Measurements from ENCODE around the gene RUNX2.

Gene RUNX2

GRCh38 chr6:45589367-45589766 lies 261.2 kb downstream of the RUNX2 start:
- DNase-seq (ENCODE audit: low read depth) = no peak

GRCh38 chr6:45590226-45590625 lies 262.1 kb downstream of the RUNX2 start:
- no peak for DNase-seq (ENCODE audit: low read depth)

GRCh38 chr6:45590696-45591184 lies 262.6 kb downstream of the RUNX2 start:
- no peak for DNase-seq (ENCODE audit: low read depth)

GRCh38 chr6:45591306-45591705 lies 263.2 kb downstream of the RUNX2 start:
- DNase-seq (ENCODE audit: low read depth) = no peak

- DNase-seq (ENCODE audit: low read depth) = no peak
These were observed 263.8 kb downstream of the RUNX2 start for GRCh38 chr6:45591890-45592289.

GRCh38 chr6:45592991-45593390 lies 264.9 kb downstream of the RUNX2 start:
- no peak for DNase-seq (ENCODE audit: low read depth)

- no peak for DNase-seq (ENCODE audit: low read depth)
These were observed 267.1 kb downstream of the RUNX2 start for GRCh38 chr6:45595010-45595851.

GRCh38 chr6:45597424-45597823 lies 269.3 kb downstream of the RUNX2 start:
- no peak for DNase-seq (ENCODE audit: low read depth)

- no peak for DNase-seq (ENCODE audit: low read depth)
These were observed 270.9 kb downstream of the RUNX2 start for GRCh38 chr6:45599053-45599452.

- DNase-seq (ENCODE audit: low read depth) = no peak
These were observed 277.8 kb downstream of the RUNX2 start for GRCh38 chr6:45605971-45606370.

- no peak for DNase-seq (ENCODE audit: low read depth)
These were observed 278.8 kb downstream of the RUNX2 start for GRCh38 chr6:45606831-45607400.

- peak; percentile 46 for DNase-seq (ENCODE audit: low read depth)
These were observed 279.7 kb downstream of the RUNX2 start for GRCh38 chr6:45607798-45608197.

GRCh38 chr6:45608252-45608913 lies 280.3 kb downstream of the RUNX2 start:
- peak; percentile 69 for DNase-seq (ENCODE audit: low read depth)

GRCh38 chr6:45609141-45609638 lies 281.1 kb downstream of the RUNX2 start:
- peak; percentile 70 for DNase-seq (ENCODE audit: low read depth)

GRCh38 chr6:45610374-45610773 lies 282.2 kb downstream of the RUNX2 start:
- no peak for DNase-seq (ENCODE audit: low read depth)

GRCh38 chr6:45610832-45611231 lies 282.7 kb downstream of the RUNX2 start:
- DNase-seq (ENCODE audit: low read depth) = no peak

- no peak for DNase-seq (ENCODE audit: low read depth)
These were observed 283.4 kb downstream of the RUNX2 start for GRCh38 chr6:45611491-45611890.

GRCh38 chr6:45613656-45614055 lies 285.5 kb downstream of the RUNX2 start:
- no peak for DNase-seq (ENCODE audit: low read depth)

- DNase-seq (ENCODE audit: low read depth) = no peak
These were observed 286.6 kb downstream of the RUNX2 start for GRCh38 chr6:45614488-45615285.

GRCh38 chr6:45616209-45616608 lies 288.1 kb downstream of the RUNX2 start:
- DNase-seq (ENCODE audit: low read depth) = no peak

GRCh38 chr6:45617441-45617840 lies 289.3 kb downstream of the RUNX2 start:
- DNase-seq (ENCODE audit: low read depth) = no peak

GRCh38 chr6:45618259-45618658 lies 290.1 kb downstream of the RUNX2 start:
- DNase-seq (ENCODE audit: low read depth) = no peak
